H1 (cell line): ENCODE data around the gene FGF10.

Experiments used
- ATF2 ChIP-seq: IDR thresholded peaks from 2 replicates; pipeline ENCODE4 v1.6.1; 2012; ENCODE audit warnings: low read length, inconsistent platforms
- CTCF ChIP-seq, 3 experiments: IDR thresholded peaks; 1 replicate in 2 of 3; 2 replicates in 1 of 3; pipeline versions ENCODE4 v1.5.1 to v1.6.1; 2011; ENCODE audit warnings: low read length in 3 of 3, mild to moderate bottlenecking in 3 of 3, inconsistent platforms in 2 of 3, low read depth in 1 of 3, moderate library complexity in 1 of 3; ENCODE audit not compliant: insufficient read depth in 1 of 3; ENCODE audit errors: control extremely low read depth in 1 of 3
- EP300 ChIP-seq, 2 experiments: IDR thresholded peaks; 1 replicate in 1 of 2; 2 replicates in 1 of 2; pipeline ENCODE4 v1.6.1; 2011 to 2012; ENCODE audit warnings: low read depth in 2 of 2, low read length in 2 of 2, mild to moderate bottlenecking in 2 of 2, borderline replicate concordance in 1 of 2, inconsistent platforms in 1 of 2, moderate library complexity in 1 of 2
- GABPA ChIP-seq: IDR thresholded peaks from 2 replicates; pipeline ENCODE4 v1.6.1; 2011; ENCODE audit warnings: mild to moderate bottlenecking, low read length, moderate library complexity, borderline replicate concordance; ENCODE audit not compliant: insufficient read depth
- KDM5A ChIP-seq: fragments of 200-600 bp; IDR thresholded peaks from 2 replicates; pipeline ENCODE4 v1.7.1; 2012; ENCODE audit warnings: mild to moderate bottlenecking, low read length, inconsistent platforms, mixed read lengths
- SP1 ChIP-seq: IDR thresholded peaks from 2 replicates; pipeline ENCODE4 v1.6.1; 2011; ENCODE audit warnings: low read depth, low read length
- TAF1 ChIP-seq: IDR thresholded peaks from 2 replicates; pipeline ENCODE4 v1.6.1; 2011; ENCODE audit warnings: mild to moderate bottlenecking, low read depth, low read length
- TEAD4 ChIP-seq: IDR thresholded peaks from 2 replicates; pipeline ENCODE4 v1.6.1; 2012; ENCODE audit warnings: low read depth, low read length, inconsistent platforms, mixed read lengths
- YY1 ChIP-seq: IDR thresholded peaks from 2 replicates; pipeline ENCODE4 v1.6.1; 2011; ENCODE audit warnings: low read depth, mild to moderate bottlenecking, low read length

- TF ChIP-seq TAF1 (no peak), EP300 (IDR thresholded peaks at IDR 0.05; ENCODE audit: borderline replicate concordance in 1 of 2, low read depth in 2 of 2, low read length in 2 of 2) (no peak), TEAD4 (no peak), SP1 (no peak), YY1 (no peak), ATF2 (no peak), CTCF (IDR thresholded peaks at IDR 0.05; ENCODE audit: control extremely low read depth in 1 of 3, insufficient read depth in 1 of 3, low read depth in 1 of 3, low read length in 3 of 3) (no peak), GABPA (no peak), KDM5A (no peak)
These were observed 37.7 kb upstream of the FGF10 start for GRCh38 chr5:44426944-44427343.
